Fibroblast of skin of left biceps (primary cell): ENCODE results near the gene RPL5.
"Not testable (repeated sequence)": the region's sequence is repeated elsewhere in the genome, so short reads cannot be mapped to it uniquely, and the experiment has no call there.

Source experiments
- DNase-seq, 2 experiments: peaks; one replicate each; pipeline ENCODE4 v3.0.0-alpha.2; 2013; ENCODE audit warnings: low read depth in 2 of 2

Gene RPL5

GRCh38 chr1:92831762-92832536 is at the start of gene RPL5:
Gene RPL5 (plus strand): TSS chr1:92832040. CDS start chr1:92832115, 75 bp downstream.
- peak; percentile 92 for DNase-seq

- not testable (repeated sequence) for DNase-seq
Observed at GRCh38 chr1:92783550-92783949, 48.3 kb upstream of the RPL5 start.

- DNase-seq = peak in 1 of 2 experiments; percentile 2
Observed at GRCh38 chr1:92784021-92784638, 47.7 kb upstream of the RPL5 start.

GRCh38 chr1:92784639-92785500 is 47.0 kb upstream of the RPL5 start, which contains the start of gene EVI5:
Gene EVI5 (minus strand): TSS chr1:92785108. CDS start chr1:92736546, 48,562 bp downstream.
- peak; percentile 86 to 89 for DNase-seq

- no peak for DNase-seq
Observed at GRCh38 chr1:92786111-92786901, 45.5 kb upstream of the RPL5 start.

GRCh38 chr1:92790081-92790480 is 41.8 kb upstream of the RPL5 start:
- no peak for DNase-seq

GRCh38 chr1:92790867-92791266 is 41.0 kb upstream of the RPL5 start:
- DNase-seq = no peak

GRCh38 chr1:92791487-92792066 is 40.3 kb upstream of the RPL5 start:
- no peak for DNase-seq

- DNase-seq = no peak
Observed at GRCh38 chr1:92792340-92792782, 39.5 kb upstream of the RPL5 start.

- peak; percentile 54 to 63 for DNase-seq
Observed at GRCh38 chr1:92795166-92795565, 36.7 kb upstream of the RPL5 start.

GRCh38 chr1:92797297-92797696 is 34.5 kb upstream of the RPL5 start:
- DNase-seq = no peak

GRCh38 chr1:92797961-92798360 is 33.9 kb upstream of the RPL5 start:
- DNase-seq = no peak

GRCh38 chr1:92803140-92803887 is 28.5 kb upstream of the RPL5 start:
- no peak for DNase-seq

- peak; percentile 62 to 66 for DNase-seq
Observed at GRCh38 chr1:92804721-92805201, 27.1 kb upstream of the RPL5 start.

- DNase-seq = no peak
Observed at GRCh38 chr1:92805216-92805615, 26.6 kb upstream of the RPL5 start.

GRCh38 chr1:92808381-92808780 is 23.5 kb upstream of the RPL5 start:
- no peak for DNase-seq

- no peak for DNase-seq
Observed at GRCh38 chr1:92816732-92817131, 15.1 kb upstream of the RPL5 start.

GRCh38 chr1:92817137-92817697 is 14.6 kb upstream of the RPL5 start:
- DNase-seq = no peak

- DNase-seq = no peak
Observed at GRCh38 chr1:92817986-92818764, 13.7 kb upstream of the RPL5 start.
